Small intestine (tissue), 7 donors: ENCODE data around the gene URAD. TPM values are rescaled to one million over a fixed set of nuclear protein-coding genes. Genes with fewer than 3 reads are reported as not detected.

Experiments used
- DNase-seq, 2 donors: peaks; one replicate each; pipeline versions ENCODE4 v3.0.0 to v3.0.0-alpha.2; 2013
- FAIRE-seq: peaks from 2 replicates; lab custom pipeline; 2012; peaks lifted over from hg19 to GRCh38; lab: Jason Lieb, UNC
- H3K27ac ChIP-seq, 3 donors: one replicate each; pipeline ENCODE4 v1.5.1; 2013; ENCODE audit warnings: low read length in 2 of 3, mild to moderate bottlenecking in 2 of 3, control low read depth in 1 of 3, inconsistent platforms in 1 of 3, low read depth in 1 of 3, moderate library complexity in 1 of 3
- H3K27me3 ChIP-seq, 3 donors: one replicate each; pipeline ENCODE4 v1.6.1; 2013; ENCODE audit warnings: low read length in 3 of 3, inconsistent platforms in 1 of 3; ENCODE audit not compliant: control insufficient read depth in 3 of 3, insufficient read depth in 3 of 3
- H3K36me3 ChIP-seq, 3 donors: one replicate each; pipeline ENCODE4 v1.6.1; 2013; ENCODE audit warnings: low read length in 3 of 3, inconsistent platforms in 1 of 3, low read depth in 1 of 3, mild to moderate bottlenecking in 1 of 3, moderate library complexity in 1 of 3; ENCODE audit not compliant: control insufficient read depth in 3 of 3, insufficient read depth in 2 of 3
- H3K4me1 ChIP-seq, 3 donors: one replicate each; pipeline ENCODE4 v1.6.1; 2013; ENCODE audit warnings: low read length in 2 of 3, inconsistent platforms in 1 of 3, low read depth in 1 of 3, mild to moderate bottlenecking in 1 of 3, moderate library complexity in 1 of 3; ENCODE audit not compliant: control insufficient read depth in 3 of 3, insufficient read depth in 2 of 3
- H3K4me3 ChIP-seq, 3 donors: one replicate each; pipeline ENCODE4 v1.5.1; 2013; ENCODE audit warnings: low read length in 3 of 3, control low read depth in 1 of 3, inconsistent platforms in 1 of 3, low read depth in 1 of 3, mild to moderate bottlenecking in 1 of 3, moderate library complexity in 1 of 3
- H3K9me3 ChIP-seq, 2 donors: one replicate each; pipeline ENCODE4 v1.6.1; 2013; ENCODE audit warnings: low read depth in 1 of 2, low read length in 1 of 2; ENCODE audit not compliant: control insufficient read depth in 2 of 2, insufficient read depth in 1 of 2
- WGBS, 3 donors: extraction: QIAGEN DNeasy Blood & Tissue Kit; methylation state at CpG; one replicate each; pipeline ENCODE4 v1.1.7; 2013; 5-methylcytosine and 5-hydroxymethylcytosine counted together
- polyA plus RNA-seq, 4 donors: library from polyadenylated mRNA; stranded (reverse) in 3 of 4; unstranded in 1 of 4; fragments of 200-250 nt in 3 of 4; fragments of 120-200 nt in 1 of 4; gene quantifications; one replicate each; pipeline versions ENCODE4 v1.2.1 to v1.2.3, GENCODE V29; 2013
- donor health status: healthy with polysubstance abuse.
- donor health status: control.
- donor health status: control.
- donor health status: Bipolar disorder and iron deficiency.
- donor health status: healthy.

The URAD gene
- polyA plus RNA-seq, 4 donors: 12.5 to 59.8 (median 34.1) TPM

GRCh38 chr13:27928353-27928804 lies 60.1 kb downstream of the URAD start:
- Histone ChIP-seq H3K4me1 (no peaks in the 10 kb centered on the region), H3K9me3 (peaks cover 0 to 5% of the 10 kb centered on the region in 2 donors), H3K4me3 (peak overlapping the region in 2 of 3 donors; percentile 24 to 35), H3K27ac (peak overlapping the region in 2 of 3 donors; percentile 60 to 73), H3K27me3 (peaks cover 0 to 57% (median 37%) of the 10 kb centered on the region in 3 donors), H3K36me3 (peaks cover 0 to 45% (median 0%) of the 10 kb centered on the region in 3 donors)
- FAIRE-seq (no peak), DNase-seq (no peak)
- 13 to 25% (median 24%) methylated on average over 20 to 26 of the region's 26 CpGs for WGBS, 3 donors

Other genes starting within 250 kb of the URAD start
- gene GSX1, start 196.2 kb downstream of the URAD start, polyA plus RNA-seq: not detected
- gene PDX1, start 68.7 kb downstream of the URAD start, polyA plus RNA-seq: 10 to 100 TPM in 3 of 4 donors, 1 to 10 TPM in 1; 1.7 to 47.6 (median 31.3) TPM
- 100 to 1,000 TPM in 1 of 4 donors, 10 to 100 TPM in 3; 66.2 to 187 (median 93.4) TPM for gene CDX2, start 19.4 kb downstream of the URAD start, polyA plus RNA-seq
- under 1 TPM in 3 of 4 donors, not detected in 1; 0.19 to 0.83 (median 0.27) TPM for gene FLT3, start 111.9 kb upstream of the URAD start, polyA plus RNA-seq
- gene PAN3, start 149.9 kb upstream of the URAD start, polyA plus RNA-seq: 10 to 100 TPM in 2 of 4 donors, 1 to 10 TPM in 2; 7.8 to 37.4 (median 10.6) TPM